ENCODE data around the gene ALDH4A1.

The ALDH4A1 gene

GRCh38 chr1:18922319-18922726 lies 20.0 kb upstream of the ALDH4A1 start:
- peak; percentile 42 to 69 for DNase-seq

GRCh38 chr1:18921516-18922251 lies 19.3 kb upstream of the ALDH4A1 start:
- DNase-seq = no peak

GRCh38 chr1:18920931-18921330 lies 18.6 kb upstream of the ALDH4A1 start:
- no peak for DNase-seq

GRCh38 chr1:18919956-18920355 lies 17.6 kb upstream of the ALDH4A1 start:
- DNase-seq = no peak

GRCh38 chr1:18919197-18919905 lies 17.0 kb upstream of the ALDH4A1 start:
- DNase-seq = no peak

- no peak for DNase-seq
These were observed 16.1 kb upstream of the ALDH4A1 start for GRCh38 chr1:18918417-18918816.

GRCh38 chr1:18917071-18917799 lies 14.9 kb upstream of the ALDH4A1 start:
- no peak for DNase-seq

GRCh38 chr1:18915341-18915740 lies 13.0 kb upstream of the ALDH4A1 start:
- DNase-seq = no peak

- peak; percentile 30 to 84 for DNase-seq
These were observed 10.9 kb upstream of the ALDH4A1 start for GRCh38 chr1:18913065-18913835.

GRCh38 chr1:18912550-18912949 lies 10.2 kb upstream of the ALDH4A1 start:
- no peak for DNase-seq

- no peak for DNase-seq
These were observed 6.8 kb upstream of the ALDH4A1 start for GRCh38 chr1:18908911-18909771.

GRCh38 chr1:18907917-18908845 lies 5.8 kb upstream of the ALDH4A1 start:
- no peak for DNase-seq

GRCh38 chr1:18907021-18907916 lies 4.9 kb upstream of the ALDH4A1 start:
- DNase-seq = peak; percentile 78 to 79

GRCh38 chr1:18903291-18903756 lies 969 bp upstream of the ALDH4A1 start:
- no peak for DNase-seq

- DNase-seq = no peak
These were observed 318 bp downstream of the ALDH4A1 start for GRCh38 chr1:18901952-18902522.

- no peak for DNase-seq
These were observed 1.0 kb downstream of the ALDH4A1 start for GRCh38 chr1:18901147-18901951.

GRCh38 chr1:18900303-18900841 lies 2.0 kb downstream of the ALDH4A1 start:
- no peak for DNase-seq
